HG02571 (cell line): ENCODE measurements around the gene DAP.

Experiments
- ATAC-seq: cut with Tn5 transposase; IDR thresholded peaks from one replicate; pipeline ENCODE4 v1.9.1; 2021; ENCODE audit warnings: mild to moderate bottlenecking, moderate library complexity; ENCODE audit not compliant: unreplicated experiment

DAP gene

GRCh38 chr5:10695055-10695649 is 65.9 kb downstream of the DAP start:
- no peak for ATAC-seq

- ATAC-seq = no peak
These were observed 68.9 kb downstream of the DAP start for GRCh38 chr5:10691826-10692785.

GRCh38 chr5:10690460-10691440 is 70.3 kb downstream of the DAP start:
- no peak for ATAC-seq

- ATAC-seq = no peak
These were observed 71.5 kb downstream of the DAP start for GRCh38 chr5:10689391-10690081.

GRCh38 chr5:10688651-10689171 is 72.3 kb downstream of the DAP start:
- no peak for ATAC-seq

GRCh38 chr5:10686890-10687289 is 74.1 kb downstream of the DAP start:
- no peak for ATAC-seq

GRCh38 chr5:10685115-10685521 is 75.9 kb downstream of the DAP start:
- ATAC-seq = peak; percentile 68

- peak; percentile 65 for ATAC-seq
These were observed 76.5 kb downstream of the DAP start for GRCh38 chr5:10684303-10685086.

- ATAC-seq = no peak
These were observed 78.1 kb downstream of the DAP start for GRCh38 chr5:10682801-10683525.

- no peak for ATAC-seq
These were observed 79.0 kb downstream of the DAP start for GRCh38 chr5:10681731-10682679.

- no peak for ATAC-seq
These were observed 80.1 kb downstream of the DAP start for GRCh38 chr5:10680876-10681481.

- no peak for ATAC-seq
These were observed 81.6 kb downstream of the DAP start for GRCh38 chr5:10679336-10679988.

GRCh38 chr5:10678244-10678643 is 82.8 kb downstream of the DAP start:
- ATAC-seq = no peak

GRCh38 chr5:10677533-10677932 is 83.5 kb downstream of the DAP start:
- no peak for ATAC-seq

GRCh38 chr5:10676946-10677345 is 84.1 kb downstream of the DAP start:
- no peak for ATAC-seq

GRCh38 chr5:10676224-10676623 is 84.8 kb downstream of the DAP start:
- ATAC-seq = no peak
